HG03457 (cell line): ENCODE measurements around the gene GPR155.

Experiments used
- ATAC-seq: cut with Tn5 transposase; IDR thresholded peaks from one replicate; pipeline ENCODE4 v1.9.1; 2021; ENCODE audit warnings: moderate number of reproducible peaks; ENCODE audit not compliant: unreplicated experiment

GPR155 gene, protein sequence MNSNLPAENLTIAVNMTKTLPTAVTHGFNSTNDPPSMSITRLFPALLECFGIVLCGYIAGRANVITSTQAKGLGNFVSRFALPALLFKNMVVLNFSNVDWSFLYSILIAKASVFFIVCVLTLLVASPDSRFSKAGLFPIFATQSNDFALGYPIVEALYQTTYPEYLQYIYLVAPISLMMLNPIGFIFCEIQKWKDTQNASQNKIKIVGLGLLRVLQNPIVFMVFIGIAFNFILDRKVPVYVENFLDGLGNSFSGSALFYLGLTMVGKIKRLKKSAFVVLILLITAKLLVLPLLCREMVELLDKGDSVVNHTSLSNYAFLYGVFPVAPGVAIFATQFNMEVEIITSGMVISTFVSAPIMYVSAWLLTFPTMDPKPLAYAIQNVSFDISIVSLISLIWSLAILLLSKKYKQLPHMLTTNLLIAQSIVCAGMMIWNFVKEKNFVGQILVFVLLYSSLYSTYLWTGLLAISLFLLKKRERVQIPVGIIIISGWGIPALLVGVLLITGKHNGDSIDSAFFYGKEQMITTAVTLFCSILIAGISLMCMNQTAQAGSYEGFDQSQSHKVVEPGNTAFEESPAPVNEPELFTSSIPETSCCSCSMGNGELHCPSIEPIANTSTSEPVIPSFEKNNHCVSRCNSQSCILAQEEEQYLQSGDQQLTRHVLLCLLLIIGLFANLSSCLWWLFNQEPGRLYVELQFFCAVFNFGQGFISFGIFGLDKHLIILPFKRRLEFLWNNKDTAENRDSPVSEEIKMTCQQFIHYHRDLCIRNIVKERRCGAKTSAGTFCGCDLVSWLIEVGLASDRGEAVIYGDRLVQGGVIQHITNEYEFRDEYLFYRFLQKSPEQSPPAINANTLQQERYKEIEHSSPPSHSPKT

DNA sequence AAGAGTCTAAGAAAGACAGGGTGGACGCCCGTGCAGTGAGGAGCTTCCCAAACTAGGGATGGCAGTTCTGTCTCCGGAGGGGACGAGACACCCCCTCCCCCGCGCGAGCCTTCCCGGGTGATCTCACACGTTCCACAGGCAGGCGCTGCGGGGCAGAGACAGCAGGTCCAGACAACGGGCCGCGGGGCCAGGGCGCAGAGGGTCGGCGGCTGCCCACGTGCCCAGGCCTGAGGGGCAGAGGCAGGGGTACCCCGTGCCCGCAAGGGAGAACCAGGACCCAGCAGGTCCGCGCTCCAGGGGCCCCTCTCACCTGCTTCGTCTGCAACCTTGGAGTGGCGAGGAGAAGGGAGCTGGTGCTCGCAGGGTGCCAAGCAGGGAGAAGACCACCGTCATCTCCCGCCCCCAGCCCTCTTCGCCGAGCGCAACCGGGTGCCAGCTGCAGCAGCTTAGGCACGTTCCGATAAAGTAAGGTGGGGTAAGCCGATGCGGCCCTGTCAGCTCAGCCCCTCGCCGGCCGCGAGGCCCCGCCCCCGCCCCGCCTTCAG is at the start of gene GPR155:
TSS of gene GPR155 (minus strand) at position 467 of the 545 bp plus-strand sequence. CDS start 5,073 bp downstream, outside the sequence.
- peak; percentile 26 for ATAC-seq

DNA sequence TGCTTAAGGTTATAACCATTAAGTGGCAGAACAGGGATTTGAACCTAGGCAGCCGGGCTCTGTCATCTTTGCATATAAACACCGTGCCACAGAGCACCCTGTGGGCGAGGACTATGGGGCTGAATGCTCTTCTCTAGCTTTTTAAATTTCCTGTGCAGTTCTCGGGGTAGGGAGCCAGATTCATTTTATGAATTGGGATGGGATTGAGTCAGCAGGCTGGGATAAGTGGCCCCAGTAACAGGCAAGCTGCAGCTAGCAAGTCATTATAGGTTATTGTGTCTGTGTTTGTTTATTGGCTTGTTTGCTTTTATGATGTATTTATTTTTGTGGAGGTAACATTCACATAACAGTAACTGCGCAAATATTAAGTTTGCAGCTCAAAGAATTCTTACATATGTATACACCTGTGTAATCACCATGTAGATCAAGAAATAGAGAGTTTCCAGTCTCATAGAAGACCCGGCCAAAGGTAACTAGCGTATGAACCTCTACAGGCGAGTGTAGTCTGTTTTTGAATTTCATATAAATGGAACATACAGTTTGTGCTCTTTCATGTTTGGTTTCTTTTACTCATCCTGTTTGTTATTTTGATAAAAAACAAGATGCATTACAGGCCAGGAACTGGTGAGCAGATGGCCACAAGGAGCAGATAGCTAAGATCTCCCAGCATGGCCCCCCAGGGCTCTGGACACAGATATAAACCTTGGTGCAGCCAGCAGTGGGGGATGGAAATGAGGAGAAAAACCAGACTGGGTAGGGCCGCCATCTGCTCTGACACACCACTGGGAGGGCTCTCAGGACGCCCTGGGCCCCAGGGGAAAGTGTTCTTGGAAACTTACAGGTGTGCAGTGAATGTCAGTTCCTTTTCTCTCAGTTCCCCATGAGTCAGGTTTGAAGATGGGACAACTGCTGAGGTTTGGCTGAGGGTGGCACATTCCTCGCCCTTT is 49.2 kb upstream of the GPR155 start:
- ATAC-seq = no peak

- ATAC-seq = no peak
Observed at GRCh38 chr2:174535083-174535482, 48.3 kb upstream of the GPR155 start.

GRCh38 chr2:174529916-174530315 is 43.1 kb upstream of the GPR155 start:
- ATAC-seq = no peak

DNA sequence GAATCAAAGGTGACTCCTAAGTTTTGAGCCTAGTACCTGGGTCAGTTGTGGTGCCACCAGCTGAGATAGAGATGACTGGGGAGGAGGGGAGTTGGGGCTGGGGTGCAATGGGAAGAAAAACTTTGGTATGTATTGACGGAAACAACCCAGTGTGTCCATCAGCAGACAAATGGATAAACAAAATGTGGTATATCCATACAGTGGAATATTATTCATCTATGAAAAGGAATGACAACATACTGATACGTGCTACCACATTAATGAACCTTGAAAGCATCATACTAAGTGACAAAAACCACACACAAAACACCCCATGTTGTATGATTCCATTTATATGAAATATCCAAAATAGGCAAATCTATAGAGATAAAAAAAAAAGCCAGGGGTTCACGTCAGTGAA is 41.1 kb upstream of the GPR155 start:
- no peak for ATAC-seq

DNA sequence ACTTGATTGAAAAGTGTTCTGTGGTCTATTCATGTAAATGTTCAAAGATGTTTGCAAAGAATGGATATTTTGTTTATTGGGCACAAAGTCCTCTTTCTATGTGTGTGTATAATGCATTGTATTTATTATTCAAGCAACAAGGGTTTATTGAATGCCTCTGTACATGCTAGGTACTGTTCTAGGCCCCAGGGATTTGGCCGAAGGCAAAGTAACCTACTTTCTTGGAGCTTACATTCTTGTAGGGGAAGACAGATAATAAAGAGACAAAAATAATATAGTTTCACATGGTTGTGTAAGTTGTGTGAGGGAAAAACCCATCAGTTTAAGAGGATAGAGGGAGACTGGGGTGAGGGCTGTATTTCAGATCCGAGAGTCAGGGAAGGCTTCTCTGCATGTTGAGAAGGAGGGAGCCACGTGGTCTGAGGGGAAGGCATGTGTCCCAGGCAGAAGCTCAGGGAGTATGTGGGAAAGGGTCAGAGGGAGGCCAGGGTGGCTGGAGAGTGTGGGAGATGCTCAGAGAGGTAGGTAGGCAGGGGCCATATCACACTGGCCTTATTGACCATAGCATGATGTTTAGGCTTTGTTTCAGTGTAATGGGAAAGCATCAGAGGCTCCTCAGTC is 40.4 kb upstream of the GPR155 start:
- ATAC-seq = no peak

DNA sequence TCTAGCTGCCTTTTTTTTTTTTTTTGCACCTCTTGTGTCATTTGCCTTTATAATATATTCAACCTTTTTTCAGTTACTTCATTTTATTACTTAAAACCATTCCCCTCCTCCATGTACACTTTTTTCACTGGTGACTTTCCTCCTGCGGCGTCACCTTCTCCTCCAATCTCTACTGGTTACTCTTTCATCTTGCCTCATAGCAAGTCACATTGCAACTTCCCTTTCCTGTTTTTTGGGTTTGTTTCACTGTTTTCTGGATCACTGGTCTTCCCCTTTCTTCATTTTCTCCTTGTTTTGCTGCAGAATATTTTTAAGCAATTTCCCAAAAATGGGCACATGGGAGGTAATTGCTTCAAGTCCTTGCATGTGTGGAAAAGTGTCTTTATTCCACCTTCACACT is 37.7 kb upstream of the GPR155 start:
- ATAC-seq = no peak

- no peak for ATAC-seq
Observed at GRCh38 chr2:174522553-174522952, 35.7 kb upstream of the GPR155 start.

GRCh38 chr2:174518395-174518794 is 31.6 kb upstream of the GPR155 start:
- ATAC-seq = no peak

- no peak for ATAC-seq
Observed at GRCh38 chr2:174516501-174517378, 29.9 kb upstream of the GPR155 start.

GRCh38 chr2:174512345-174512744 is 25.5 kb upstream of the GPR155 start:
- ATAC-seq = no peak

- ATAC-seq = no peak
Observed at GRCh38 chr2:174511580-174512260, 24.9 kb upstream of the GPR155 start.

DNA sequence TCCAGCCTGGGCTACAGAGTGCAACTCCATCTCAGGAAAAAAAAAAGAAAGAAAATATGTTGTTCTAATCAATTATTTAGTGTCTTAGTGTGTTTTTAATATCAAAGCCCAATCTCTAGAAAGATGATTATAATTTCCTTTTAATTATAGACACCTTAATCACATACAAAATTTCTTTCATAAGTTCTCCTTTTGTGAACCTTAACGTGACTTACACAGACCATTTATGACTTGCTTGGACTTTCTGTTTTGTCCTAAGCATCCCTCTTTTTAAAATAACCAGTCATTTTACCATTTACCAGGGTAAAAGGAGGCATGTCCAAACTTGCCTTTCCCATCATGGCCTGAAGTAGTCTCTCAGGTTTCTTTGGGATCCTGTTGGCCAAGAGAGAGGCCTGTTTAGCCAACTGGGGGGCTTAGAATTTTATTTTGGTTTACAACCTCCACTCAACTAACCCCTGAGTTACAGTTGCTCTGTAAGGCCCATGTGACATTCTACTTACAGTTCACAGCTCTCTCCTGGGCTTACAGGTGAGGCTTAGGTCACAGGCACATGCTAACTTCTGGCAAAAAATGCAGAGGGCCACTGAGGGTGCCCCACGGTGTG is 23.9 kb upstream of the GPR155 start:
- ATAC-seq = no peak

DNA sequence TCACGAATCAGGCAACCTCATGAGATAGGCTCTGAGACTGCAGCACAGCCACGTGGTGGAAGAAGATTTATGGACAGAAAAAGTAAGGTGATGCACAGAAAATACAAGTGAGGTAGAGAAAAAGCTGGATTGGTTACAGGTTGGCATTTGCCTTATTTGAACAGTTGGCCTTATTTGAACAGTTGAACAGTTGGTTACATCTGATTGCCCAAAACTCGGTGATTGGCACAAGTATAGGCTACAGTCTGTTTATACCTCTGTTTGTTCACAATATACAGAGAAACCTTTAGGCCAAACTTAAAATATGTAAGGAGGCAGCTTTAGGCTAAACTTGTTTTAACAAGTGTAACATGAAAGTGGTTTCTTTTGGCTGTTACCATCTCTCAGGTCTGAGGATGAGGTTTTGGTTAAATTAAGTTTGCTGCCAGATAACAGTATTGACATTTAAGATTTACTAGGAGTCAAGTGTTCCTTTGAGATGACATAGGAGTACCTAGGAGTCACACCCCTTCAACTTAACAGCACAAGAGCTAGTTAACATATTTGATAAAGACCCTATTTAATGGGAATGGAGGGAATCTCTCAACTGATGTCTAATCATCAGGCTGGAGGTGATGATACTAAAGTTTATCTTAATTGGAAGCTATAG is 16.5 kb upstream of the GPR155 start:
- ATAC-seq = no peak

DNA sequence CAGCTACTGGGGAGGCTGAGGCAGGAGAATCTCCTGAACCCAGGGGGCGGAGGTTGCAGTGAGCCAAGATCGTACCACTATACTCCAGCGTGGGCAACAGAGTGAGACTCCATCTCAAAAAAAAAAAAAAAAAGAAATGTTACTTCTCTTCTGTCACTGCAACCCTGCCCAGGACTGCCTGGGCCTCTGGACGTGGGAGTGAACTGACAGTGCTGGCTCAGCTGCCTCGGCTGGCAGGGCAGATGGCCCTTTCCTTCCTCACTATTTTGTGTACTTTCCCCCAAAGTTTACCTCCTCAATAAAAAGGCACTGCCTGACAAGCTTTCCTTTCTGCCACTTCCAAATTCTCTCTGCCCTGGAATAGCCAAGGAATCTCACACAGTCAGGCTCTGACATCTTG is 12.5 kb upstream of the GPR155 start:
- no peak for ATAC-seq

DNA sequence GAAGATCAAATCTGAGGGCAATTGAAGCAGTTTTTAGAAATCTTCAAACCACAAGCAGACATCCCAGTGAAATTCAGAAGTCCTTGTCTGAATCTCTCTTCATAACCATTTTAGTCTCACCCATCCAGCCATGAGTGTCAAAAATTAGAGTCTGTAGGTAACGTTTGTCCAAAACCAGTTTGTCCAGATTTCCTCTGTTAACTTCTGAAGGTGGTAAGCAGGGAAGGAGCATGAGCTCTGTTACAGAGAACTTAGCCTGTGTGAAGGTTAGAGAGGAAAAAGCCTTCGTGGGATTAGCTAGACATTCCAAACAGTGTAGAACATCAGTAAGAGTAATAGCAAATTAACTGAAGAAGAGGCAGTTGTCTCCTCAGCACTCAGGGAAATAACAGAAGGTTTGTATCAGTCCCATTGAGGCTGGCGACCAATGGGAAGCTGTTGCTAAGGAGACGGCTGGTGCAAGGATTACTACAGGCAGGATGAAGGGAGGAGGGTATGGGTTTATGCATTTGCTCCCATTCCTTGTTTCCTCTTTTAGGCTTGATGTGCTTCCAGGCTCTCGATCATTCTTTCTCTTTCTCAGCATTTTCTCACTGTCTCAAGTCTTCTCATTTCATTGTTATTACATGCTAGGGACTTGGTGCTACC is 8.7 kb upstream of the GPR155 start:
- ATAC-seq = no peak
